Gastrocnemius medialis (tissue), 4 donors: ENCODE data around the gene OST4. TPM values are rescaled to one million over a fixed set of nuclear protein-coding genes. Genes with fewer than 3 reads are reported as not detected.

Experiments used
- ATAC-seq, 2 donors: fragments of 150-250 bp; one replicate each; pipeline ENCODE4 v1.9.1; 2016
- DNase-seq, 2 donors: peaks; one replicate each; pipeline ENCODE4 v3.0.0-alpha.2; 2019
- H3K27ac ChIP-seq, 4 donors: fragments of 200-600 bp; sonication (generic); 1 replicate in 1 of 4; 2 replicates in 3 of 4; pipeline ENCODE4 v1.5.1; 2016 to 2018; ENCODE audit warnings: mild to moderate bottlenecking in 2 of 4, moderate library complexity in 1 of 4
- H3K27me3 ChIP-seq, 3 donors: fragments of 200-600 bp; sonication (generic) in 2 of 3; 1 replicate in 1 of 3; 2 replicates in 2 of 3; pipeline versions ENCODE4 v1.5.1 to v1.6.0; 2016 to 2019; ENCODE audit warnings: mild to moderate bottlenecking in 1 of 3, moderate library complexity in 1 of 3
- H3K36me3 ChIP-seq, 2 donors: fragments of 200-600 bp; sonication (generic) in 1 of 2; one replicate each; pipeline ENCODE4 v1.5.1; 2017 to 2018
- H3K4me1 ChIP-seq, 2 donors: fragments of 200-600 bp; sonication (generic) in 1 of 2; one replicate each; pipeline ENCODE4 v1.5.1; 2016 to 2017; ENCODE audit warnings: mild to moderate bottlenecking in 2 of 2
- H3K4me3 ChIP-seq, 4 donors: fragments of 200-600 bp; sonication (generic) in 3 of 4; 1 replicate in 1 of 4; 2 replicates in 3 of 4; pipeline ENCODE4 v1.5.1; 2016 to 2019; ENCODE audit warnings: mild to moderate bottlenecking in 2 of 4
- H3K9me3 ChIP-seq, 3 donors: fragments of 200-600 bp; sonication (generic) in 2 of 3; 1 replicate in 1 of 3; 2 replicates in 2 of 3; pipeline ENCODE4 v1.5.1; 2016 to 2019
- POLR2A ChIP-seq, 2 donors: fragments of 450-650 bp; IDR thresholded peaks; one replicate each; pipeline ENCODE4 v1.6.1; 2017; ENCODE audit warnings: antibody characterized with exemption in 2 of 2, mild to moderate bottlenecking in 2 of 2, moderate library complexity in 2 of 2
- in situ Hi-C, 4 donors: fragments of 200-750 bp; cut with MboI; loops; one replicate each; pipeline versions ENCODE4 v1.15.0 to v1.8.0; 2017; ENCODE audit warnings: low sequenced_read_pairs in 4 of 4
- intact Hi-C: fragments of 100-400 bp; cut with DNase I; formaldehyde crosslinking; loops from one replicate; pipeline ENCODE4 v1.15.1; 2023; ENCODE audit warnings: low total_unique reads
- total RNA-seq, 4 donors: library from RNA; depleted of rRNA; stranded (reverse); fragments of >200 nt; gene quantifications; one replicate each; pipeline versions ENCODE4 v1.1.0 to v1.2.3, GENCODE V29; 2016
- TF ChIP-seq, protein P1 (sequence below), 5 experiments: fragments of 450-650 bp in 3 of 5; fragments of 200-600 bp in 2 of 5; sonication (generic) in 2 of 5; IDR thresholded peaks in 4 of 5; conservative IDR thresholded peaks in 1 of 5; 1 replicate in 4 of 5; 2 replicates in 1 of 5; pipeline ENCODE4 v1.5.1; 2016 to 2019; ENCODE audit warnings: antibody characterized with exemption in 5 of 5, mild to moderate bottlenecking in 3 of 5, moderate library complexity in 3 of 5

OST4 gene
- total RNA-seq, 4 donors from 2014 or later: 191 to 283 (median 251) TPM

DNA sequence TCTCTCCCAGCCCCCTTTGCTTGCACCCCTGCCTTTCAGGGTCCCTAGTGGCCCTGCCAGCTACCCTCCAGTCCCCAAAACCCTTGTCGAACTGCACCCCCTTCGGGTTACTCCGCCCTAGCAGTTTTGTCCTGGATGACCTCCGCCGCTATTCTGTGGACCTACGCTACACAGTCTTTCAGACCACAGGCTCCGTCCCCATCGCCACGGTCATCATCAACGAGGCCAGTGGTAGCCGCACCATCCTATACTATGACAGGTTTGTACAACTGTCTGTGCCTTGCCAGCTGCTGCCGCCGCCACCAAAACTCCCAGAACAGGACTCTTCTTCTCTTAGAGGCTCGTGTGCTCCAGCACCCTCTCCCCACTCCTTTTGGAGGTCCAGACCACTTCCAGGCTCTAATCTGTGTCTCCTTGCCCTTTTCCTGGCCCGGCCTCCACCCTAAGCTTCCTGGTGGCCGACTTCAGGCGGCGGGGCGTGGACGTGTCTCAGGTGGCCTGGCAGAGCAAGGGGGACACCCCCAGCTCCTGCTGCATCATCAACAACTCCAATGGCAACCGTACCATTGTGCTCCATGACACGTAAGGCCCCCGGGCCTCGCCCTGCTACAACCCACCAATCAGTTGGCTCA, 23.0 kb upstream of the OST4 start:
- H3K27ac ChIP-seq: no peak overlapping the region
- in situ Hi-C loops (loop anchor here in 2 of 4 donors (10.0 kb wide), 1 partner anchor 190 kb away; the partner anchor contains the start of gene TRIM54 (in 2 of the 2)), intact Hi-C loops (no loop called here)
- no peak for DNase-seq
- no peak for TF ChIP-seq POLR2A (IDR thresholded peaks at IDR 0.05)
- TF ChIP-seq, protein P1, sequence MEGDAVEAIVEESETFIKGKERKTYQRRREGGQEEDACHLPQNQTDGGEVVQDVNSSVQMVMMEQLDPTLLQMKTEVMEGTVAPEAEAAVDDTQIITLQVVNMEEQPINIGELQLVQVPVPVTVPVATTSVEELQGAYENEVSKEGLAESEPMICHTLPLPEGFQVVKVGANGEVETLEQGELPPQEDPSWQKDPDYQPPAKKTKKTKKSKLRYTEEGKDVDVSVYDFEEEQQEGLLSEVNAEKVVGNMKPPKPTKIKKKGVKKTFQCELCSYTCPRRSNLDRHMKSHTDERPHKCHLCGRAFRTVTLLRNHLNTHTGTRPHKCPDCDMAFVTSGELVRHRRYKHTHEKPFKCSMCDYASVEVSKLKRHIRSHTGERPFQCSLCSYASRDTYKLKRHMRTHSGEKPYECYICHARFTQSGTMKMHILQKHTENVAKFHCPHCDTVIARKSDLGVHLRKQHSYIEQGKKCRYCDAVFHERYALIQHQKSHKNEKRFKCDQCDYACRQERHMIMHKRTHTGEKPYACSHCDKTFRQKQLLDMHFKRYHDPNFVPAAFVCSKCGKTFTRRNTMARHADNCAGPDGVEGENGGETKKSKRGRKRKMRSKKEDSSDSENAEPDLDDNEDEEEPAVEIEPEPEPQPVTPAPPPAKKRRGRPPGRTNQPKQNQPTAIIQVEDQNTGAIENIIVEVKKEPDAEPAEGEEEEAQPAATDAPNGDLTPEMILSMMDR (IDR thresholded peaks at IDR 0.05 in 4 of 5, conservative IDR thresholded peaks at IDR 0.05 in 1 of 5): no peak
- peaks cover 5 to 8% of the 10 kb centered on the region in 2 donors for H3K4me1 ChIP-seq
- H3K9me3 ChIP-seq: no peaks in the 10 kb centered on the region
- H3K4me3 ChIP-seq: no peak overlapping the region
- no peaks in the 10 kb centered on the region for H3K36me3 ChIP-seq
- H3K27me3 ChIP-seq: no peaks in the 10 kb centered on the region
- ATAC-seq: no peak

DNA sequence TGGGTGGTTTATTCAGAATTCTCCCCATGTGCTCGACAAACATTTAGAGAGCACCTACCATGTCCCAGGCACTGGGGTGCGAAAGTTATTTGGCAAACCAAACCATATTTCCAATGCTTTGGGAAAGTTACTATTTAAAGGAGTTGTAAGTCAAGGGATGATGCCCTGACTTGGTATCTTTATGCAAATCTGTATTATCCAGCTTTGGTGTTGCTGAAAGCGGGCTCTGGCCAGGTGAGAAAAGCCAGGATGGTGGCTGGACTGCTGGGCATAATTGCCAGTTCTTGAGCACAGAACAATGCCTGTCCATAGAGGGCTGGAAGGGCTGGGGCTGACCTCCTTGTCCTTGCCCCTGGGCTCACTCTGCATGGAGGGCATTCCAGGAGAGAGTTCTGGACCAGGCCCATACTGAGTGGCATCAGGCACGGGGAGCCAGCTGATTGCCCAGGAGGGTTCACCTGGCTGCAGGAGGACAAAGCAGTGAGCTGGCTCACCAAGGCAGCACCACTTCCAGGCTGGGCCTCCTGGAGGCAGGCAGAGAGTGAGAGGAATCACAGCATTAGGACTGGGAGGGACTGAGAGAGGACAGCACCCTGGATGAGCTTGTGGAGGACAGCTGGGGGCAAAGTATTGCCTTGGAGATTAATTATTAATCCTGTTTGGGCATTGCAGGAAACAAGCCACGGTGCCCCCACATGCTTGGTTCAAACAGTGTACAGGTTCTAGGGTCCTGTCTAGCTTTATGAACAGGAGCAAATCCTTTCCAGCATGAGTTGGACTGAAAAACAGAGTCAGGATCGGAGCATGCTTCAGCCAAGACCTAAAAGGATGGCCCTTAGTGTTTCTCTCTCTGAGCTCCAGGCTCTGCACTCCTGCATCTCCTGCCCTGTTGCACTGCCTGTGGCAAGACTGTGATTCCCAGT, 22.2 kb upstream of the OST4 start:
- Histone ChIP-seq H3K4me1 (peaks cover 5 to 8% of the 10 kb centered on the region in 2 donors), H3K36me3 (no peaks in the 10 kb centered on the region), H3K27ac (no peak overlapping the region), H3K9me3 (no peaks in the 10 kb centered on the region), H3K4me3 (no peak overlapping the region), H3K27me3 (no peaks in the 10 kb centered on the region)
- DNase-seq (no peak), ATAC-seq (no peak)
- intact Hi-C loops (no loop called here), in situ Hi-C loops (loop anchor here in 2 of 4 donors (10.0 kb wide), 1 partner anchor 191 kb away; the partner anchor contains the start of gene TRIM54 (in 2 of the 2))
- TF ChIP-seq POLR2A (IDR thresholded peaks at IDR 0.05): no peak
- TF ChIP-seq, protein P1 (IDR thresholded peaks at IDR 0.05 in 4 of 5, conservative IDR thresholded peaks at IDR 0.05 in 1 of 5): no peak

DNA sequence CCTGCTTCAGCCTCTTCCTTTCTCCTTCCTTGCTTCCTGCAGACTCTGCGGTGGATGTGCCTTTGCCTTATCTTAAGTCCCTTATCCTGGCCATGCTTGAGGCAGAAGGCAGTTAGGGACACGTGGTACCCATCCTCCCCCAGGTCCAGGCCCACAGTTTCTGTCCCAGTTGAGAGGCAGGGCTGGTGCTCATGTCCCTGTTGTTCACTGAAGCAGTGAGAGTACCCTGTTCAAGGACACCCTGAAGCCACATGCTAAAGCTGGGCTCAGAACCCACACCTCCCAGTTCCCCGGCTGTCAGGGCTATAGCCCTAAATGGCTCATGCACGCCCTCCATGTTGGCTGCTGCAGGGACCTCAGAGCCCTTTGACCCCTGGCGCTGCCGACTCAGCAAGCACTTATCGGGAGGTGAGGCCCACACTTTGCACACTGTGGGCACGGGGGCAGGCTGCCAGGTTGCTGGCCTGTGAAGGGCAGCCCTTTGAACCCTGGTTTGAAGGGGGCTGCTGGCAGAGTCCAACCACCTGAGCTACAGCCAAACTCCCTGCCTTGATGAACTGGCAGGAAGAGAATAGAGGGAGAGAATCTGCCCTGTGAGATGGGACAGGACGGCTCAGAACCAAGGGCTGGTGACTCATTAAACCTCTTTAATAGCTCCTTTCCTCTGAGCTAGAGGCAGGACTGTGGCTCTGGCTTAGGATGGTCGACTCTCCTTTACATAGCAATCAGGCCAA, 21.4 kb upstream of the OST4 start:
- Histone ChIP-seq H3K27ac (no peak overlapping the region), H3K36me3 (no peaks in the 10 kb centered on the region), H3K9me3 (no peaks in the 10 kb centered on the region), H3K4me1 (peaks cover 5 to 8% of the 10 kb centered on the region in 2 donors), H3K4me3 (no peak overlapping the region), H3K27me3 (no peaks in the 10 kb centered on the region)
- TF ChIP-seq, protein P1 (IDR thresholded peaks at IDR 0.05 in 4 of 5, conservative IDR thresholded peaks at IDR 0.05 in 1 of 5): no peak
- no peak for TF ChIP-seq POLR2A (IDR thresholded peaks at IDR 0.05)
- intact Hi-C loops: no loop called here
- ATAC-seq: no peak
- DNase-seq: no peak
- in situ Hi-C loops: loop anchor here in 2 of 4 donors (10.0 kb wide), 1 partner anchor 192 kb away; the partner anchor contains the start of gene TRIM54 (in 2 of the 2)

DNA sequence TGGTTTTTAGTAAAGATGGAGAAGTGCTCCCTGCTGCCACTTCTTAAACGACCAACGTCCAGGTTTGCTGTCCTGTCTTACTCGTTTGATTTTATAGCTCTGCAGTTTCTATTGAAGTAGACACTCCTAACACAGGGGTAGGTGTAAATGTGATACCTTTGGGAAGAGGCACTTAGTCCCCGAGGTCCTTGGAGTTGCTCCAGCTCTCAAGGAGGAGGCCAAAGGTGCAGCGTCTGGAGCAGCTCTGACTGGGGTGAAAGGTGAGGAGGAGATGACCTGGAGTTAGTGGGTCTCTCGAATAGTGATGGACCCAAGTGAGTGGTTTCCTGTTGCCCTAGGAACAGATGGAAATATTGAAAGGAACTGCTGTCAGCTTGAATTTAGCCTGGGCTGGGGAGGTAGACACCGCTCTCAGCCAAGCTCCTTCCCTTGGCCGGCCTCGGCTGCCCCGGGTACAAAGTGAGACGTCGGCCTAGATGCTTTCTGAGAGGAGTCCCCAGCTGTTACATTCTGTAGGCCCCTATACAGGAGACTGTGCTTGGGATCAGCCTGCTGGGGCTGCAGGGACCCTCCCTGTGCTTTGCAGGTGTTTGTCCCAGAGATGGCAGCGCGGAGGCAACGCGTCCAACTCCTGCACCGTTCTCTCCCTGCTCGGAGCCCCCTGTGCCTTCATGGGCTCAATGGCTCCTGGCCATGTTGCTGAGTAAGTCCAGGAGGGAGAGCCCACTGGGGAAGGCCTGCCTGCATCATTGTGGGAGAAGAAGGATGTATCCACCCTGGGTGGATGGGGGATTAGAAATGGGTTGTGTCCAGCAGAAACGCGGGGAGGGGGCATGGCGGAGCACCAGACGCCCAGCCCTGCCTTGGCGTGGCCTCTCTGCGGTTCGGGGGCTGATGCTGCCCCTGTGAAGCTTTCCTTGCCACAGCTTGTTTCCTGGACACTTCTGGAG, 20.6 kb upstream of the OST4 start:
- TF ChIP-seq, protein P1 (IDR thresholded peaks at IDR 0.05 in 4 of 5, conservative IDR thresholded peaks at IDR 0.05 in 1 of 5): no peak
- in situ Hi-C loops: loop anchor here in 2 of 4 donors (10.0 kb wide), 1 partner anchor 193 kb away; the partner anchor contains the start of gene TRIM54 (in 2 of the 2)
- DNase-seq: no peak

More for the DNA sequence above, 20.6 kb upstream of the OST4 start:
- Histone ChIP-seq H3K4me1 (peaks cover 12 to 13% of the 10 kb centered on the region in 2 donors), H3K27ac (no peak overlapping the region), H3K36me3 (no peaks in the 10 kb centered on the region), H3K27me3 (no peaks in the 10 kb centered on the region), H3K9me3 (no peaks in the 10 kb centered on the region), H3K4me3 (no peak overlapping the region)
- ATAC-seq: no peak
- intact Hi-C loops: no loop called here
